Testis (tissue), 5 donors: ENCODE results near the gene METTL13. TPM values are rescaled to one million over a fixed set of nuclear protein-coding genes. Genes with fewer than 3 reads are reported as not detected.

Experiments used
- DNase-seq: peaks from one replicate; pipeline ENCODE4 v3.0.0-alpha.2; 2019
- H3K27ac ChIP-seq, 2 donors: fragments of 200-600 bp; sonication (generic); one replicate each; pipeline ENCODE4 v1.5.1; 2019
- H3K27me3 ChIP-seq: fragments of 200-600 bp; sonication (generic); one replicate; pipeline ENCODE4 v1.5.1; 2019
- H3K36me3 ChIP-seq: fragments of 200-600 bp; sonication (generic); one replicate; pipeline ENCODE4 v1.5.1; 2017; ENCODE audit warnings: low read depth; ENCODE audit errors: missing control alignments
- H3K4me1 ChIP-seq: fragments of 200-600 bp; sonication (generic); one replicate; pipeline ENCODE4 v1.5.1; 2019
- H3K4me3 ChIP-seq, 2 donors: fragments of 200-600 bp; sonication (generic); one replicate each; pipeline ENCODE4 v1.5.1; 2017 to 2019
- H3K9me3 ChIP-seq: fragments of 200-600 bp; sonication (generic); one replicate; pipeline ENCODE4 v1.5.1; 2017
- CTCF ChIP-seq, 3 experiments: fragments of 450-650 bp in 2 of 3; fragments of 200-600 bp in 1 of 3; sonication (generic) in 1 of 3; IDR thresholded peaks; one replicate each; pipeline ENCODE4 v1.5.1; 2016 to 2019; ENCODE audit warnings: antibody characterized with exemption in 3 of 3, mild to moderate bottlenecking in 2 of 3, moderate library complexity in 1 of 3
- POLR2A ChIP-seq: fragments of 450-650 bp; IDR thresholded peaks from one replicate; pipeline ENCODE4 v1.6.1; 2017; ENCODE audit warnings: antibody characterized with exemption, mild to moderate bottlenecking, moderate library complexity
- WGBS, 2 donors: methylation state at CpG; one replicate each; pipeline ENCODE4 v1.1.5; 2018; 5-methylcytosine and 5-hydroxymethylcytosine counted together
- intact Hi-C: fragments of 100-400 bp; cut with DNase I; formaldehyde crosslinking; loops from one replicate; pipeline ENCODE4 v1.15.1; 2023; ENCODE audit warnings: low total_unique reads
- long read RNA-seq, 2 donors: transcript quantifications; one replicate each; lab custom pipeline, GENCODE V29; 2026
- polyA plus RNA-seq: library from polyadenylated mRNA; stranded (reverse); fragments of 350-450 nt; fragmentation: Illumina TruSeq; extraction: RNeasy Lipid Tissue Mini Kit (QIAGEN cat#74804); gene quantifications from one replicate; pipeline ENCODE4 v1.2.3, GENCODE V29; 2014; ENCODE audit warnings: low read depth, low replicate concordance; ENCODE audit not compliant: insufficient read depth
- total RNA-seq, 2 donors: library from RNA; depleted of rRNA; stranded (reverse); fragments of >200 nt; gene quantifications; one replicate each; pipeline ENCODE4 v1.2.3, GENCODE V29; 2016

METTL13 gene, protein sequence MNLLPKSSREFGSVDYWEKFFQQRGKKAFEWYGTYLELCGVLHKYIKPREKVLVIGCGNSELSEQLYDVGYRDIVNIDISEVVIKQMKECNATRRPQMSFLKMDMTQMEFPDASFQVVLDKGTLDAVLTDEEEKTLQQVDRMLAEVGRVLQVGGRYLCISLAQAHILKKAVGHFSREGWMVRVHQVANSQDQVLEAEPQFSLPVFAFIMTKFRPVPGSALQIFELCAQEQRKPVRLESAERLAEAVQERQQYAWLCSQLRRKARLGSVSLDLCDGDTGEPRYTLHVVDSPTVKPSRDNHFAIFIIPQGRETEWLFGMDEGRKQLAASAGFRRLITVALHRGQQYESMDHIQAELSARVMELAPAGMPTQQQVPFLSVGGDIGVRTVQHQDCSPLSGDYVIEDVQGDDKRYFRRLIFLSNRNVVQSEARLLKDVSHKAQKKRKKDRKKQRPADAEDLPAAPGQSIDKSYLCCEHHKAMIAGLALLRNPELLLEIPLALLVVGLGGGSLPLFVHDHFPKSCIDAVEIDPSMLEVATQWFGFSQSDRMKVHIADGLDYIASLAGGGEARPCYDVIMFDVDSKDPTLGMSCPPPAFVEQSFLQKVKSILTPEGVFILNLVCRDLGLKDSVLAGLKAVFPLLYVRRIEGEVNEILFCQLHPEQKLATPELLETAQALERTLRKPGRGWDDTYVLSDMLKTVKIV
- total RNA-seq (10 to 100 TPM; 47.5 to 50.3 TPM), polyA plus RNA-seq (47.2 TPM)
- long read RNA-seq, donor 1, partial matches to known transcripts = 0 of 2 reads
- long read RNA-seq, donor 1, other reads (novel, unspliced or antisense) = 0 of 2 reads
- long read RNA-seq, donor 2, transcript METTL13-201 (8 exons, 3,327 nt) = major isoform, 9 of 17 reads
- long read RNA-seq, donor 2, partial matches to known transcripts = 8 of 17 reads
- long read RNA-seq, donor 2, other reads (novel, unspliced or antisense) = 0 of 17 reads

DNA sequence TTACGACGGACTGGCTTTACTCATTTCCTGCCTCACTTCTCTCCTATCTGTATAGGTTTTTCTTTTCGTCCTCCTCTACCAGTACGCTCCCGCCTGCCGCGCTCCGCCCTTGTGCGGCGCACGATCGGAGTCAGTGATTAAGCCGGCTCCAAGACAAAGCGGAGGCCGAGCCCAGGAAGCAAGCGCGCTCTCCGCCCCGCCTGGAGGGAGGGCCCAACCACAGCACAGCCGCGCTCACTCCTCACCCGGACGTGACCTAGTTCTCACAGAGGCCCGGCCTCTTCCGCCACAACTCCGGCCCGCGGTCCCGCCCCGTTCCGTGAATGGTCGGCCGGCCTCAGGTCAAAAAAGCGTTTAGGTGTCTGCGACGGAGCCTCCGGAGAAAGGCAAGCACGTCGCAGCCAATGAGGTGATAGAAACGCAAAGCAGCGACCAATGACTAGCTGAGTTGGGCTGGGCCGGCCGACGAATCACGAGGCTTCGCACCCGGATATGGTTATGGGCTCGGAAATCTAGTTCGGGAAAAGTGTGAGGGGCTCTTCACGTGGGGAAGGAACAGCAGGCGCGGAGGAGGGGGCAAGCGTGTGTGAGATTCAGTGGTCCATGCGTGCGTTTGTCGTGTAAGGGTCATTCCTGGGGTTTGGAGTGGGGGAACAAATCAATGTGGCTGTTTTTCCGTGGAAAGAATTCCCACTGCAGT lies at the start of gene METTL13:
METTL13 (plus strand) TSS at position 485 of the 700 bp plus-strand sequence. CDS start 308 bp downstream, outside the sequence.
- peak within 1 kb of the TSS; percentile 31 to 84 for H3K27ac ChIP-seq
- H3K4me3 ChIP-seq = peak within 1 kb of the TSS; percentile 65 to 92
- peak; percentile 99 for DNase-seq
- 0% methylated on average over 42 to 54 of the region's 57 CpGs for WGBS, 2 donors
- H3K36me3 ChIP-seq = no peaks in the 10 kb centered on the region
- H3K4me1 ChIP-seq = peaks cover 26% of the 10 kb centered on the region
- intact Hi-C loops = no loop called here
- no peaks in the 10 kb centered on the region for H3K9me3 ChIP-seq
- TF ChIP-seq CTCF (IDR thresholded peaks at IDR 0.05) (no peak), POLR2A (peak; percentile 54)
- no peaks in the 10 kb centered on the region for H3K27me3 ChIP-seq

GRCh38 chr1:171736196-171736595 lies 45.3 kb upstream of the METTL13 start:
- Histone ChIP-seq H3K4me1 (peaks cover 13% of the 10 kb centered on the region), H3K4me3 (no peak overlapping the region), H3K36me3 (no peaks in the 10 kb centered on the region), H3K27me3 (no peaks in the 10 kb centered on the region), H3K27ac (no peak overlapping the region), H3K9me3 (no peaks in the 10 kb centered on the region)
- TF ChIP-seq CTCF (IDR thresholded peaks at IDR 0.05) (no peak), POLR2A (no peak)
- intact Hi-C loops = no loop called here
- no peak for DNase-seq
- WGBS, 2 donors = 94 to 97% methylated on average over 2 of the region's 2 CpGs

- H3K36me3 ChIP-seq = no peaks in the 10 kb centered on the region
- TF ChIP-seq CTCF (IDR thresholded peaks at IDR 0.05) (no peak), POLR2A (no peak)
- H3K27me3 ChIP-seq = no peaks in the 10 kb centered on the region
- intact Hi-C loops = no loop called here
- H3K9me3 ChIP-seq = no peaks in the 10 kb centered on the region
- no peak overlapping the region for H3K27ac ChIP-seq
- WGBS, 2 donors = 88 to 92% methylated on average over 2 of the region's 2 CpGs
- H3K4me1 ChIP-seq = peaks cover 23% of the 10 kb centered on the region
- no peak for DNase-seq
- H3K4me3 ChIP-seq = no peak overlapping the region
These were observed 42.5 kb upstream of the METTL13 start for GRCh38 chr1:171738911-171739310.

DNA sequence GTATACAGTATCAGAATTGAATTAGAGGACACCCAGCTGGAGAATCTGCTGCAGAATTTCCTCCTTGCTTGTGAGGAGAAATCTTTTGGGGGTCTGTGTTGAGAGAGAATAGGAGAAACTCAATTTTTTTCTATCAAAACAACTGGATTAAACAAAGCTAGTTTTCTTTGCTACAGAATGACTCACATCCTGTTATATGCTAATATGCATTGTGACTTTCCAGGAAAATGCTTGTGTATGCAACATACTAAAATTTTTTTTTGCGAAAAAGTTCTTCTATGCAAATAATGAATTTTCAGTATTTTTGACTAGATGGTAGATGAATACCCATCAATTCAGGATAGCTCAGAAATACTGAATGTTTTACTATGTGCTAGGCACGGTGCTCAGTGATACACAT lies 41.8 kb upstream of the METTL13 start:
- Histone ChIP-seq H3K27ac (peak overlapping the region in 1 of 2 donors; percentile 99), H3K4me3 (no peak overlapping the region), H3K36me3 (no peaks in the 10 kb centered on the region), H3K4me1 (peaks cover 27% of the 10 kb centered on the region), H3K9me3 (no peaks in the 10 kb centered on the region), H3K27me3 (no peaks in the 10 kb centered on the region)
- no peak for DNase-seq
- TF ChIP-seq CTCF (IDR thresholded peaks at IDR 0.05) = no peak
- no peak for TF ChIP-seq POLR2A
- intact Hi-C loops = no loop called here
- 66 to 76% methylated on average over 2 of the region's 2 CpGs for WGBS, 2 donors
